ENCODE measurements around the gene CREBL2.

CREBL2 gene

GRCh38 chr12:12612358-12612757 lies 682 bp downstream of the CREBL2 start:
- TF ChIP-seq POLR2AphosphoS5 (IDR thresholded peaks at IDR 0.05; ENCODE audit: low read depth, low read length): peak; percentile 82
- peak; percentile 80; the same call in 1 of the 2 replicates for TF ChIP-seq TAF1 (IDR thresholded peaks at IDR 0.05; ENCODE audit: borderline replicate concordance, insufficient read depth, low read length)
- TF ChIP-seq, protein P1, sequence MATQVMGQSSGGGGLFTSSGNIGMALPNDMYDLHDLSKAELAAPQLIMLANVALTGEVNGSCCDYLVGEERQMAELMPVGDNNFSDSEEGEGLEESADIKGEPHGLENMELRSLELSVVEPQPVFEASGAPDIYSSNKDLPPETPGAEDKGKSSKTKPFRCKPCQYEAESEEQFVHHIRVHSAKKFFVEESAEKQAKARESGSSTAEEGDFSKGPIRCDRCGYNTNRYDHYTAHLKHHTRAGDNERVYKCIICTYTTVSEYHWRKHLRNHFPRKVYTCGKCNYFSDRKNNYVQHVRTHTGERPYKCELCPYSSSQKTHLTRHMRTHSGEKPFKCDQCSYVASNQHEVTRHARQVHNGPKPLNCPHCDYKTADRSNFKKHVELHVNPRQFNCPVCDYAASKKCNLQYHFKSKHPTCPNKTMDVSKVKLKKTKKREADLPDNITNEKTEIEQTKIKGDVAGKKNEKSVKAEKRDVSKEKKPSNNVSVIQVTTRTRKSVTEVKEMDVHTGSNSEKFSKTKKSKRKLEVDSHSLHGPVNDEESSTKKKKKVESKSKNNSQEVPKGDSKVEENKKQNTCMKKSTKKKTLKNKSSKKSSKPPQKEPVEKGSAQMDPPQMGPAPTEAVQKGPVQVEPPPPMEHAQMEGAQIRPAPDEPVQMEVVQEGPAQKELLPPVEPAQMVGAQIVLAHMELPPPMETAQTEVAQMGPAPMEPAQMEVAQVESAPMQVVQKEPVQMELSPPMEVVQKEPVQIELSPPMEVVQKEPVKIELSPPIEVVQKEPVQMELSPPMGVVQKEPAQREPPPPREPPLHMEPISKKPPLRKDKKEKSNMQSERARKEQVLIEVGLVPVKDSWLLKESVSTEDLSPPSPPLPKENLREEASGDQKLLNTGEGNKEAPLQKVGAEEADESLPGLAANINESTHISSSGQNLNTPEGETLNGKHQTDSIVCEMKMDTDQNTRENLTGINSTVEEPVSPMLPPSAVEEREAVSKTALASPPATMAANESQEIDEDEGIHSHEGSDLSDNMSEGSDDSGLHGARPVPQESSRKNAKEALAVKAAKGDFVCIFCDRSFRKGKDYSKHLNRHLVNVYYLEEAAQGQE (IDR thresholded peaks at IDR 0.05; ENCODE audit: insufficient read depth in 1 of 2, low read depth in 2 of 2, low read length in 2 of 2): peak in 1 of 2 experiments; percentile 23; a peak in 1 of 4 replicates
- no peak for TF ChIP-seq FOXP2 (optimal IDR thresholded peaks at IDR 0.05; ENCODE audit: borderline replicate concordance, extremely low read depth, extremely low read length, insufficient read depth)
- peak; percentile 89; the same call in 1 of the 2 replicates for TF ChIP-seq SIN3A (IDR thresholded peaks at IDR 0.05; ENCODE audit: borderline replicate concordance, insufficient read depth, low read length)

GRCh38 chr12:12613344-12613743 lies 1.7 kb downstream of the CREBL2 start:
- TF ChIP-seq TAF1 (IDR thresholded peaks at IDR 0.05; ENCODE audit: borderline replicate concordance, insufficient read depth, low read length): no peak

DNA sequence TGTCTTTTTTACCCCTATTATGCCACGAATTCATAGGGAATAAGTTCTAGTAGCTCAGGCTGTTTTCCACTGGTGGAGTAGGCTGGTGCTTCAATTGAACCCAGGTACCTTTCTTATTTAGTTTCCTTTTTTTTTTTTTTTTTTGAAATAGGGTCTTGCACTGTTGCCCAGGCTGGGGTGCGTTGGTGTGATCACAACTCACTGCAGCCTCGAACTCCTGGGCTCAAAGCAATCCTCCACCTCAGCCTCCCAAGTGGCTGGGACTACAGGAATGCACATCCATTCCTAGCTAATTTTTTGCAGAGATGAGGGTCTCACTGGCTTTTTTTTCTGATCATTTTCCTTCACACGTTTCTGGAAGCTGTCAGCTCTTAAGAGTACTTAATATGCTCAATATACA lies 2.7 kb downstream of the CREBL2 start:
- TF ChIP-seq POLR2AphosphoS5 (IDR thresholded peaks at IDR 0.05; ENCODE audit: low read depth, low read length): no peak
- no peak for TF ChIP-seq FOXP2 (optimal IDR thresholded peaks at IDR 0.05; ENCODE audit: borderline replicate concordance, extremely low read depth, extremely low read length, insufficient read depth)
- TF ChIP-seq SIN3A (IDR thresholded peaks at IDR 0.05; ENCODE audit: borderline replicate concordance, insufficient read depth, low read length): no peak
- no peak for TF ChIP-seq TAF1 (IDR thresholded peaks at IDR 0.05; ENCODE audit: borderline replicate concordance, insufficient read depth, low read length)
- TF ChIP-seq, protein P1 (IDR thresholded peaks at IDR 0.05; ENCODE audit: insufficient read depth in 1 of 2, low read depth in 2 of 2, low read length in 2 of 2): no peak

DNA sequence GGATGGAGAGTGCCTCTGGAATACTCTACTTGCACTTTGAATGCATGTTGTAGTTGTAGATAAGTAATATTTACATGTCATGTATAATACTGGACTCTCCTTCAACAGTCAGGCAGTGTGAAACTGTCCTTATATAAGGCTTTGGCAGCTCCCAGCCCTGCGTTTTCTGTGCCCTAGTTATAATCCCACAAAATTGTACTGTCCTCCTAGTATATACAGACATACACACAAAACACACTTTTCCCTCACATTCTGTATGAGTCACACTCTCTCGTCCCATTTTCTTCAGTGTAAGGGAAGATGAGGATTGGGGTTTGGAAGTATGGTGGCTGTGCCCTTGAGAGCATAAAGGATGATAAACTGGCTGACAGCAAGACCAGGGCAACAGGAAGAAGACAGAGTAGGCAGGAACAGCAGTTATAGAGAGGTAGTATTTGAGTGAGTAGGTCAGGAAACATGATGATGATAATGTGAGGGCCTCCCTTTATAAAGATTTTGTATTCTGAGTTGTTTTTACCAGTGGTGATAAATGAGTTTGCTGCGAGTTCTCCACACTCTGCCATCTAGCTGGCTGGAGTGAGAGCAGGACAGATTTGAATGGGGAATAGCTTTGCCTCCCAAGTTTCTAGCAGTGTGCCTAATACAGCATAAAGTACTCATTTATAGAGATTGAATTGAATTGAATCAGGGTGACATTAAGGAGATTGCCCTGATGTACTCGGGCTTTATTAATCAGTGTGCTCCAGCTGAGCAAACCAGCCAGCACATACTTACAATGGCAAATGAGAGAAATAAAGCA lies 5.0 kb downstream of the CREBL2 start:
- TF ChIP-seq, protein P1 (IDR thresholded peaks at IDR 0.05; ENCODE audit: insufficient read depth in 1 of 2, low read depth in 2 of 2, low read length in 2 of 2): no peak

- TF ChIP-seq FOXP2 (optimal IDR thresholded peaks at IDR 0.05; ENCODE audit: borderline replicate concordance, extremely low read depth, extremely low read length, insufficient read depth): no peak
- no peak for TF ChIP-seq SIN3A (IDR thresholded peaks at IDR 0.05; ENCODE audit: borderline replicate concordance, insufficient read depth, low read length)
- TF ChIP-seq TAF1 (IDR thresholded peaks at IDR 0.05; ENCODE audit: borderline replicate concordance, insufficient read depth, low read length): no peak
- TF ChIP-seq, protein P1 (IDR thresholded peaks at IDR 0.05; ENCODE audit: insufficient read depth in 1 of 2, low read depth in 2 of 2, low read length in 2 of 2): no peak
- TF ChIP-seq POLR2AphosphoS5 (IDR thresholded peaks at IDR 0.05; ENCODE audit: low read depth, low read length): no peak
Observed at GRCh38 chr12:12620730-12621315, 9.1 kb downstream of the CREBL2 start.

All from PFSK-1 (cell line).